Esophagus muscularis mucosa (tissue), 4 donors: ENCODE data around the gene UNC45B. TPM values are rescaled to one million over a fixed set of nuclear protein-coding genes. Genes with fewer than 3 reads are reported as not detected.
"Not testable (repeated sequence)": the region's sequence is repeated elsewhere in the genome, so short reads cannot be mapped to it uniquely, and the experiment has no call there.

Experiments used
- DNase-seq: peaks from one replicate; pipeline ENCODE4 v3.0.0-alpha.2; 2017; ENCODE audit errors: extremely low spot score
- H3K27ac ChIP-seq, 4 donors: fragments of 200-600 bp; sonication (generic); replicated peaks in 1 of 4; 1 replicate in 3 of 4; 2 replicates in 1 of 4; pipeline ENCODE4 v1.5.1; 2016 to 2019; ENCODE audit warnings: mild to moderate bottlenecking in 1 of 4
- H3K27me3 ChIP-seq, 4 donors: fragments of 200-600 bp; sonication (generic); one replicate each; pipeline versions ENCODE4 v1.5.1 to v1.6.0; 2016 to 2019
- H3K36me3 ChIP-seq, 4 donors: fragments of 200-600 bp; sonication (generic); one replicate each; pipeline ENCODE4 v1.5.1; 2016 to 2019
- H3K4me1 ChIP-seq, 4 donors: fragments of 200-600 bp; sonication (generic); one replicate each; pipeline ENCODE4 v1.5.1; 2016 to 2019
- H3K4me3 ChIP-seq, 4 donors: fragments of 200-600 bp; sonication (generic); 1 replicate in 2 of 4; 2 replicates in 2 of 4; pipeline ENCODE4 v1.5.1; 2016 to 2019; ENCODE audit warnings: mild to moderate bottlenecking in 4 of 4, moderate library complexity in 1 of 4
- H3K9me3 ChIP-seq, 4 donors: fragments of 200-600 bp; sonication (generic); 1 replicate in 3 of 4; 2 replicates in 1 of 4; pipeline ENCODE4 v1.5.1; 2016 to 2019
- CTCF ChIP-seq, 3 experiments: fragments of 200-600 bp in 2 of 3; fragments of 450-650 bp in 1 of 3; sonication (generic) in 2 of 3; IDR thresholded peaks; one replicate each; pipeline ENCODE4 v1.5.1; 2017 to 2019; ENCODE audit warnings: antibody characterized with exemption in 3 of 3, mild to moderate bottlenecking in 2 of 3, moderate library complexity in 1 of 3
- EP300 ChIP-seq: sonication (generic); formaldehyde crosslinking; IDR thresholded peaks from one replicate; pipeline ENCODE4 v1.6.1; 2017; ENCODE audit warnings: antibody characterized with exemption
- POLR2A ChIP-seq: fragments of 450-650 bp; IDR thresholded peaks from one replicate; pipeline ENCODE4 v1.6.1; 2017; ENCODE audit warnings: antibody characterized with exemption, moderate library complexity, mild to moderate bottlenecking, low read depth
- POLR2AphosphoS5 ChIP-seq, 2 donors: sonication (generic); formaldehyde crosslinking; IDR thresholded peaks; one replicate each; pipeline ENCODE4 v1.6.1; 2017; ENCODE audit warnings: antibody characterized with exemption in 2 of 2
- WGBS: methylation state at CpG from one replicate; pipeline ENCODE4 v1.1.5; 2018; 5-methylcytosine and 5-hydroxymethylcytosine counted together
- intact Hi-C: fragments of 100-400 bp; cut with DNase I; formaldehyde crosslinking; loops from one replicate; pipeline ENCODE4 v1.15.1; 2023
- total RNA-seq, 4 donors: library from RNA; depleted of rRNA; stranded (reverse); fragments of >200 nt; gene quantifications; one replicate each; pipeline versions ENCODE4 v1.1.0 to v1.2.1, GENCODE V29; 2016

The UNC45B gene
- total RNA-seq, 4 donors from 2014 or later: under 0.01 to 0.23 (median 0.06) TPM; not detected in 1

GRCh38 chr17:35189291-35189690, 41.7 kb downstream of the UNC45B start:
- peaks cover 0 to 33% (median 0%) of the 10 kb centered on the region in 4 donors for H3K36me3 ChIP-seq
- DNase-seq: no peak
- peaks cover 0 to 8% (median 0%) of the 10 kb centered on the region in 4 donors for H3K27me3 ChIP-seq
- H3K27ac ChIP-seq: no peak overlapping the region
- 67% methylated on average over 3 of the region's 3 CpGs for WGBS
- no peak overlapping the region for H3K4me3 ChIP-seq
- H3K9me3 ChIP-seq: no peaks in the 10 kb centered on the region
- TF ChIP-seq EP300: no peak
- no peak for TF ChIP-seq CTCF (IDR thresholded peaks at IDR 0.05)
- TF ChIP-seq POLR2AphosphoS5 (IDR thresholded peaks at IDR 0.05): no peak
- TF ChIP-seq POLR2A: no peak
- intact Hi-C loops: no loop called here
- H3K4me1 ChIP-seq: no peaks in the 10 kb centered on the region

- Histone ChIP-seq H3K4me1 (no peaks in the 10 kb centered on the region), H3K27ac (no peak overlapping the region), H3K9me3 (no peaks in the 10 kb centered on the region), H3K4me3 (no peak overlapping the region), H3K36me3 (peaks cover 0 to 20% (median 0%) of the 10 kb centered on the region in 4 donors), H3K27me3 (peaks cover 0 to 4% (median 0%) of the 10 kb centered on the region in 4 donors)
- no peak for TF ChIP-seq CTCF (IDR thresholded peaks at IDR 0.05)
- TF ChIP-seq POLR2A: no peak
- TF ChIP-seq EP300: no peak
- TF ChIP-seq POLR2AphosphoS5 (IDR thresholded peaks at IDR 0.05): no peak
- no peak for DNase-seq
- intact Hi-C loops: no loop called here
- 70% methylated on average over 11 of the region's 11 CpGs for whole genome bisulfite sequencing
These were observed 43.5 kb downstream of the UNC45B start for GRCh38 chr17:35191001-35191695.

GRCh38 chr17:35192708-35193107, 45.1 kb downstream of the UNC45B start:
- H3K27ac ChIP-seq: no peak overlapping the region
- DNase-seq: no peak
- WGBS: 69% methylated on average over 8 of the region's 8 CpGs
- H3K9me3 ChIP-seq: peaks cover 0 to 4% (median 0%) of the 10 kb centered on the region in 4 donors
- peaks cover 0 to 8% (median 0%) of the 10 kb centered on the region in 4 donors for H3K36me3 ChIP-seq
- H3K4me1 ChIP-seq: no peaks in the 10 kb centered on the region
- H3K27me3 ChIP-seq: peaks cover 0 to 4% (median 0%) of the 10 kb centered on the region in 4 donors
- intact Hi-C loops: no loop called here
- H3K4me3 ChIP-seq: no peak overlapping the region
- TF ChIP-seq POLR2AphosphoS5 (IDR thresholded peaks at IDR 0.05) (no peak), CTCF (IDR thresholded peaks at IDR 0.05) (no peak), POLR2A (no peak), EP300 (no peak)

GRCh38 chr17:35194001-35194400, 46.4 kb downstream of the UNC45B start, which contains the start of gene SLC35G3:
TSS of gene SLC35G3 (minus strand) at chr17:35194393. CDS start at chr17:35194307, 86 bp downstream.
- DNase-seq, H3K27ac ChIP-seq, H3K4me3 ChIP-seq, H3K36me3 ChIP-seq, H3K9me3 ChIP-seq, H3K27me3 ChIP-seq, intact Hi-C loops, H3K4me1 ChIP-seq: not testable (repeated sequence)
- WGBS: 89% methylated on average over 12 of the region's 12 CpGs

- H3K4me1 ChIP-seq, H3K4me3 ChIP-seq, H3K9me3 ChIP-seq, H3K27me3 ChIP-seq, intact Hi-C loops, H3K27ac ChIP-seq, DNase-seq, H3K36me3 ChIP-seq: not testable (repeated sequence)
- 97% methylated on average over 14 of the region's 31 CpGs for WGBS
These were observed 47.4 kb downstream of the UNC45B start for GRCh38 chr17:35195062-35195461.

- H3K4me1 ChIP-seq, H3K9me3 ChIP-seq, H3K27ac ChIP-seq, H3K36me3 ChIP-seq, H3K4me3 ChIP-seq, intact Hi-C loops, DNase-seq: not testable (repeated sequence)
- 74% methylated on average over 2 of the region's 2 CpGs for WGBS
- H3K27me3 ChIP-seq: peaks cover 0 to 19% (median 0%) of the 10 kb centered on the region in 4 donors
These were observed 55.0 kb downstream of the UNC45B start for GRCh38 chr17:35202582-35202981.
